ENCODE data around the gene NANOG.
"Not testable (repeated sequence)": the region's sequence is repeated elsewhere in the genome, so short reads cannot be mapped to it uniquely, and the experiment has no call there.

The NANOG gene

DNA sequence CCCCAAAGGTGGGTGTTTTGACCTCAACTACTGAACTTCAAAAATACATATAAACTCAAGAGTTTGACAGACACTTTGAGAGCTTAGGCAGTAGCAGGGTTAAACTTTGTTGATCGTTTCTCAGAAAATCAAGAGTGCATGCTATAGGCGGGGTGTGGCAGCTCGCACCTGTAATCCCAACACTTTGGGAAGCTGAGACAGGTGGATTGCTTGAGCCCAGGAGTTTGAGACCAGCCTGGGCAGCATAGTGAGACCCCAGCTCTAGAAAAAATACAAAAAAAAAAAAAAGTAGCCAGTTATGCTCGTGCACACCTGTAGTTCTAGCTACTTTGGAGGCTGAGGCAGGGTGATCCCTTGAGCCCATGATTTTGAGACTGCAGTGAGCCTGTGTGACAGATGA lies 12.3 kb downstream of the NANOG start:
- DNase-seq (ENCODE audit: low read depth in 2 of 2), result no peak

DNA sequence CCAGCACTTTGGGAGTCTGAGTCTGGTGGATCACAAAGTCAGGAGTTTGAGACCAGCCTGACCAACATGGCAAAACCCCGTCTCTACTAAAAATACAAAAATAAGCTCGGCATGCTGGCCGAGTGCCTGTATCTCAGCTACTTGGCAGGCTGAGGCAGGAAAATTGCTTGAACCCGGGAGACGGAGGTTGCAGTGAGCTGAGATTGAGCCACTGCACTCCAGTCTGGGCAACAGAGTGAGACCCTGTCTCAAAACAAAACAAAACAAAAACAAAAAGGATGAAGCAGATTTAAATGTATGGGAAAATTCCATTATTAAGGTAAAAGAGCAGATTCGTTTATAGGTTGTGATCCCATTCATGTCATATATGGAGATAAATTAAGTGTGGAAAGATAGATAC lies 17.1 kb downstream of the NANOG start:
- not testable (repeated sequence) for DNase-seq (ENCODE audit: low read depth in 2 of 2)

DNA sequence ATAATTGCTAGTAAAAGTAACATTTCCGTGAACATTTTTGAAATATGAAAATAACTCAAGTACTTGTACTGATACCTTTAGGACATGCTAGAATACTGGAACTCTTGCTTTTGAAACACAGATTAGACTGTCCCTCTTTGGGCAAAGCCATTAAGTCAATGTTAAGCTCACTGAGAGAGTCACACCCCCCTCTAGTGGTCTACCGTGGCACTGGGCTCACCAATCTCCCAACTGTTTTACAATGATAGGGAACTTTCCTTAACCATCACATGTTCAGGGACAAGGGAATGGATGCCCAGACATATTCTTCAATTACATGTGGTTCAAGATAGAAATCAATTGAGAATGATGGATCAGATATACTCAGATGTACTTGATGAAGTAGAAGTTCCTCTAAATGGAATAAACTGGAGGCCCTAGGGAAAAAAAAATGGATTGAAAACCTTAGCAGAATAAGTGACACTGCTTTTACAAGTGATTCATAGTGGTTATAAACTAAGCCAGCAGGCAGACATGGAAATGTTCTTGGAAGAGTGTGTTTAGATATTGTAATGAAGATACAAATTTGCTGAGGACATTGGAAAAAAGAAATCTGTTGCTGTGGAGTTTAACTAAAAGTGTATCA lies 17.8 kb downstream of the NANOG start:
- peak; percentile 16 to 40 for DNase-seq (ENCODE audit: low read depth in 2 of 2)

DNA sequence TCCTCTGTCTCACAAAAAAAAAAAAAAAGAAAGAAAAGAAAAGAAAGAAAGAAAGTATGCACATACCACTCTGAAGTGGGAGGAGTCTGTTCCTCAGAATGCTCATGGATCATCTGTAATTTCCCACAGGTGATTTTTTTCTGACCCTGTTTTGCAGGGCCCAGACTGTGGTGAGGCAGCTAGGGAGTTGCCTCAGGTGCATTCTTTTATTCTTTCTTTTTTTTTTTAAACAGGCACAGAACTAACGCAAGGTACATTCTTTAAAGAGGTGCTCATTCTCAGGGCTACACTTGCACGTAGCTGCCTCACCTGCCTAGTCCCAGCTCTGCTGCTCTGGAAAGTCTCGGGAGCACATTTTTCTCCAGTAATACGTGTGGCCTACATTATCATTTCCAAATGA lies 36.6 kb downstream of the NANOG start:
- not testable (repeated sequence) for DNase-seq (ENCODE audit: low read depth in 2 of 2)

DNA sequence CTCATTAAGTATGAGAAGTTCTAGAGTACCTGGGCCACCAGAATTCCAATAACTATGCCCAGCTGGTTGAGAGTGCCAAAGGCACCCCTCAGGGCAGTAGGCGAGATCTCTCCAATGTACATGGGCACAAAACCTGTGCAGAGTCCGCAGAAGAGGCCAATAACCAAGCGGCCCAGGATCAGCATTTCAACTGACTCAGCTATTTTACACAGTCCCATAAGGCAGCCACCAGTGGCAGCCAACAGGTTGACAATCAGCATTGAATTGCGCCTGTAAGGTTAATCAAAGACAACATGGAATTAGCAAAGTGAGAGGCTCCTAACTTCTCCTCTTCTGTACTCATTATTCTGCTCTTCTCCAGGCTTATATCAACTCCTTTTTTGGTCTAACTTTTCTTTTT lies 40.5 kb downstream of the NANOG start:
- not testable (repeated sequence) for DNase-seq (ENCODE audit: low read depth in 2 of 2)

DNA sequence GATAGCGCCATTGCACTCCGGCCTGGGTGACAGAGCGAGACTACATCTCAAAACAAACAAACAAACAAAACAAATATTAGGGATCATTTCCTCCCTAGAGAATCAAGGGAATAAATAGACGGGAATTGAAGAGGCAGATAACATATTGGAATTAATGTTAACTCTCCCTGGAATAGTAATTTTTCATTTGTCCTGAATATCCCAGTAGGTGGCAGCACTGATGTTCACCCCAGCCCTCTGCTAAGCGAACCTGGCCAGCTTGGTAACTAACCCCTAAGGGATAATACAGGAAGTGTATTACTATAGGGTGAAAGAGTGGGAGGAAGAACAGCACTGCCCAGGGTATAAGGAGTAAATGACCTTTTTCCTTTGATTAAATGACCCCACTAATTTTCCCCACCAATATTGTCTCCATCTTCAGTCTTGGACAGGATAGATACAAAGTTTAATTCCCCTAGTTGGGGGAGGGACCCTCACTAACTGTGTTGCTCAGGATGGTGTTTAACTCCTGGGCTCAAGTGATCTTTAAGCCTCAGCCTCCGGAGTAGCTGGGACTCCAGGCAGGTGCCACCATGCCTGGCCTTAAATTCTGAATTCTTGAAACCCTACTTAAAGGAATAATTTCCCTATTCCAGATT lies 43.0 kb downstream of the NANOG start:
- DNase-seq (ENCODE audit: low read depth in 2 of 2), result no peak

DNA sequence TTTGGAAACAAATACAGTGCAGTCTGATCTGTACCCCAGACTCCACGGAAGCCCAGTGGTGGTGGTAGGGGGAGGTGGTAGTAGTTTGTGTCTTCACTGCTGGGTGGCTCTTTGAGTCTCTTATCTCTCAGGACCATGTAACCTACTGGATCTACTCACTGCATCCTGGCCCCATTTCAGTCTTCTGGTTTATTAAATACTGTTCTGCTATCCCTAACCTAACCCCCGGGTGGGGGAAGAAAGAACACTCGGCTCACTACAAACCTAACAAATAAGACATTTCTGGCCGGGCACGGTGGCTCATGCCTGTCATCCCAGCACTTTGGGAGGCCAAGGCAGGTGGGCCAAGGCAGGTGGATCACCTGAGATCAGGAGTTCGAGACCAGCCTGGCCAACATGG lies 44.0 kb downstream of the NANOG start:
- DNase-seq (ENCODE audit: low read depth in 2 of 2), result not testable (repeated sequence)

DNA sequence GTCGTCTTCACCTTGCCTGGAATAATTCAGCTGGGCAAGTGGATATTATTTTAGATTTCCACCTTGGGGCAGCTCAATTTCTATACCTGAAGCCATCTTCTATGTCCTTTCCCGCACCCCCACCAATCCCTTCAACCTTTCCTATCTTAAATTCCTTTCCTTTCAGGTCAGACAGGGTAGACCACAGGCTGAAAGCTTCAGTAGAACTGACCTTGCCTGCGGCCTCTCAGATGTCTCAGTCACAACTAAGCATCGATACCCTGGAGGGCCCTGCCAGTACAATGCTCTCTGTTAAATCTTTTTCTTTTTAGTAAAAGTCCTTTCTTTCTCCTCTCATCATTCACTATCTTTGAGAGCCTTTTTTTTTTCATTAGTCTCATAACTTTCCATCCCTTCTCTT lies 44.6 kb downstream of the NANOG start:
- no peak for DNase-seq (ENCODE audit: low read depth in 2 of 2)

DNA sequence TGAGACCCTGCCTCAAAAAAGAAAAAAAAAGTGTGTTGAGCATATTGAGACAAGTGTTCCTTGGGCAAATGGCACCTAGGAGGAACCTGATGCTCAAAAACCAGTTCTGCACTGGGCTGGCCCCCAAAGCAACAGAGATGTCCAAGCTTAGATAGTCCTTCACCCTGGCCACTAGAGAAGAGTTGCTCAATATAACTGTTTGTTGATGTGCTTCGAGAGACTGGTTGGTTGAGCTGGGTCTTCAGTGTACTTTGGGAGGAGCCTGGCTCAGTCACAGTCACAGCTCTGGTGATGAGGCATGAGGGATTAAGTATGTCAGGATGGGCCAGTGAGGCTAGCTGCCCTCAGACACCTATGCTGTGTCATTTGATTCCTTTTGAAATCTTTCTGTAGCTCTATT lies 45.5 kb downstream of the NANOG start:
- no peak for DNase-seq (ENCODE audit: low read depth in 2 of 2)

DNA sequence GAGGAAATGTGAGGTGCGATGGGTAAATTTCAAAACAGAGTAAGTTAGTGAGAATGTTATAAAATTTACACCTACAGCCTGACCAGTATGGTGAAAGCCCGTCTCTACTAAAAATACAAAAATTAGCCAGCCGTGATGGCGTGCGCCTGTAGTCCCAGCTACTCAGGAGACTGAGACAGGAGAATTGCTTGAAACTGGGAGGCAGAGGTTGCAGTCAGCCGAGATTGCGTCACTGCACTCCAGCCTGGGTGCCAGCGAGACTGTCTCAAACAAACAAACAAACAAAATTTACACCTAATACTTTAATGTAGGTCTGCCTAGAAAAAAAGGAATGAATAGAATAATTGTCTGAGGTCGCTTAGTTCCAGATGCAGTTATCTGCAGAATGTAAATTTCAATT lies 45.9 kb downstream of the NANOG start:
- no peak for DNase-seq (ENCODE audit: low read depth in 2 of 2)

DNA sequence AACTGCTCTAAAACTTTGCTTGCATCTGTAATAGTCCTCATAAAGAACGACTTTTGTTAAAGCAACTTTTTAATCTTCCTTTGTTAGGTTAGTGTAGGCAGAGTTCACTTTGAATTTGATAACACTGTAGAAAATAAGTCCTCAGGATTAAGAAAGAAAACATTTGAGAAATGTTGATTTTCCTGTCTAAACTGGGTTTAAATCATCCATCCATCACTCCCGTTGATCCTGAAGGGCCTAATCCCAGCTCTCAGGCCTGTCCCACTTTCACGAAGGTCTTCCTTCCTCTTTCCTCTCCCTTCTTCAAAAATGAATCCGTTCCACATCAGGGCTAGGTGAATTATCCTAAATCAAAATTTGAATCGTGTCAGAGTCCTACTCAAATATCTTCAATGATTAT lies 46.6 kb downstream of the NANOG start:
- no peak for DNase-seq (ENCODE audit: low read depth in 2 of 2)

DNA sequence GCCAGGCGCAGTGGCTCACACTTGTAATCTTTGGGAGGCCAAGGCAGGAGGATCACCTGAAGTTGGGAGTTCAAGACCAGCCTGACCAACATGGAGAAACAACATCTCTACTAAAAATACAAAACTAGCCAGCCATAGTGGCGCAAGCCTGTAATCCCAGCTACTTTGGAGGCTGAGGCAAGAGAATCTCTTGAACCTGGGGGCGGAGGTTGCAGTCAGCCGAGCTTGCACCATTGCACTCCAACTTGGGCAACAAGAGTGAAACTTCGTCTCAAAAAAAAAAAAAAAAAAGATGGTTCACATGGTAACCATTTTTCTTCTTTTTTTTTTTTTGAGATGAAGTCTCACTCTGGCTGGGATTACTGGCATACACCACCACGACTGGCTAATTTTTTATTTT lies 48.2 kb downstream of the NANOG start:
- DNase-seq (ENCODE audit: low read depth in 2 of 2), result no peak

DNA sequence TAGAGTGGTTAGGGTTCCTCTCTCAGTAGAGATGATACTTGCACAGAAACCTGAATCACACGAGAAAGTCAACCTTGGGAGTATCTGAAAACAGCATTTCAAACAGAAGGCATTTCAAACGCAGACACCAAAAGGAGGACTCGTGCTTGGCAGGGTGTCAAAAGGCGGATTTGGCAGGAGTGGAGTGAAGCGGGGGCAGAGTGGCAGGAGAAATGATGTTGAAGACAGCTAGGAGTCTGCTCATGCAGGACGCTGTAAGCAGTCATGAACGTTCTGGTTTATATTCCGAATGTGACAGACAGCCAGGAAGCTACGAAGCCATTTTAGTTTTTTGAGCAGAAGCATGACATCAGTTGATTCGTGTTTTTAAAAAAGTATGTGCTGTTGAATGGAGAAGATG lies 50.0 kb downstream of the NANOG start:
- DNase-seq (ENCODE audit: low read depth in 2 of 2), result not testable (repeated sequence)

DNA sequence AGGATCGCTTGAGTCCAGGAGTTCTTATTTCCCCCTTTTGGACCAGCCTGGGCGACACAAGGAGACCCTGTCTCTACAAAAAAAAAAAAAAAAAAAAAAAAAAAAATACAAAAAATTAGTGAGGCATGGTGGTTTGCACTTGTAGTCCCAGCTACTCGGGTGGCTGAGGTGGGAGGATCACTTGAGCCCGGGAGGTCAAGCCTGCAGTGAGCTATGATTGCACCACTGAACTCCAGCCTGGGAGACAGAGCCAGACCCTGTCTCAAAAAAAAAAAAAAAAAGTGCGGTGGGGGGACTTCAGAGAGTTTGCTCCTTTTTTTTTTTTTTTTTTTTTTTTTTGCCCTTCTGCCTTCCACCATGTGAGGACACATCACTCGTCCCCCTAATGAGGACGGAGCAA lies 50.6 kb downstream of the NANOG start:
- not testable (repeated sequence) for DNase-seq (ENCODE audit: low read depth in 2 of 2)

DNA sequence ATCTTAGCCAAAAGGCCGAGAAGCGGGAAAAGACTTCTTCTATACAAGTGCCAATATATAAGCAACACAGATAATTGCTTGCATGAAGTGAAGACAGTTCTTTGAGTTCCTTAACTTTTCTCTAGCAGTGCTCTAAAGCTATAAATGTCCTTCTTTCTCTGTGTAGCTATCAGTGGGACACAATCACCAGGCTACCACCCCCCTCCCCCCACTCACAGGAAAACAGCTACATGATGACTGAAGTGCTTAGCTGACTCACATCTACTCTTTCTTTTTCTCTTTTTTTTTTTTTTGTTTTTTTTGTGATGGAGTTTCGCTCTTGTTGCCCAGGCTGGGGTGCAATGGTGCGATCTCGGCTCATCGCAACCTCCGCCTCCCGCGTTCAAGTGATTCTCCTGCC lies 53.2 kb downstream of the NANOG start:
- not testable (repeated sequence) for DNase-seq (ENCODE audit: low read depth in 2 of 2)

DNA sequence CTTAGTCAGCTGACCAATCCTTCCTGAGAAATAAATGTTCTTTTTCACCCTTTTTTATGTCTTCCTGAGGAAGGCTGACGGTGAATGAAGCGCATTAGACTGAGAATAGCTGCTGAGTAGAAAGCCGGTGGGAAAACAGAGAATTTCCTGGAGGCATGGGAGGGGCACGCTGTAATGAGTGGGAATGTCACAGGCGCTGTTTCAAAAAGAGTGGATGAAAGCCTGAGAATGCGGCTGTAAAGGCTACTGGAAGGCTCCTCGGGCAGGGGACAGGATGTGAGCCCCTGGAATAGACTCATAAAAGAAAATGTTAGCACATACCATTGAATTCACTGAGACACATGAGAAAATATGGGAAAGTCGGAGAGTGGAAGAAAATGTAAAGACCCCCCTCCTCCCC lies 53.9 kb downstream of the NANOG start:
- DNase-seq (ENCODE audit: low read depth in 2 of 2), result not testable (repeated sequence)

DNA sequence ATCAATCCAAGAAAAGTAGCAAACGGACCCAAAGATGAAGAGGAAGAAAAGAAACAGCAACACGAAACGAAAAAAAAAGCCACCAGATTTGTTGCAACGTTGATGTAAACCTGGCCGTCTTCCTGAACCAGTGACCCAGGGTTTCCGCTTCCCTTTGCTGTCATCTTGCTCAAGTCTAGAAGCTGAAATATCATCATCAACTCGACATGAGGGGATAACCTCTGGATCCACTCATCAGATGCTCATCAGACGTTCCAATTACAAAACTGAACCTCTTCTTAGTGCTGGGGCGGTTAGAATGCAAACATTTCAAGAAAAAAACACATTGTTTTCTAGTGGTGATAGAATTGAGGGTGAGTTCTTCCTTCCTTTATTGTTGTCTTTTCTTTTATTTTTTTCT lies 54.4 kb downstream of the NANOG start:
- not testable (repeated sequence) for DNase-seq (ENCODE audit: low read depth in 2 of 2)

DNA sequence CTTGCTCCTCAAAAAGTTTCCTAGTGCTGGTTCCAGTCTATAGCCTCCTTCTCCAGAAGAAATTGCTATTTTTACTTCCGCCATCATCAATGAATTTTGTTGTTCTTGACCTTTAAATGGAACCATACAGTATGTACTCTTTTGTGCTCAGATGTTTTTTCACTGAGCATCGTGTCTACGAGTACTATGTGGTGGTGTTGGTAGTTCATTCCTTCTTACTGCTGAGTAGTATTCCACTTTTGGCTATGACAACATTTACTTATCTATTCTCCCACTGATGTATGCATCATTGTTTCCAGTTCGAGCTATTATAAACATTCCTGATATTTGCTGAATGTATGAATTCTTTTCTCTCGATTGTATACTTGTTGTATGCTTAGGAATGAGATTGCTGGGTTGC lies 54.9 kb downstream of the NANOG start:
- DNase-seq (ENCODE audit: low read depth in 2 of 2), result no peak

DNA sequence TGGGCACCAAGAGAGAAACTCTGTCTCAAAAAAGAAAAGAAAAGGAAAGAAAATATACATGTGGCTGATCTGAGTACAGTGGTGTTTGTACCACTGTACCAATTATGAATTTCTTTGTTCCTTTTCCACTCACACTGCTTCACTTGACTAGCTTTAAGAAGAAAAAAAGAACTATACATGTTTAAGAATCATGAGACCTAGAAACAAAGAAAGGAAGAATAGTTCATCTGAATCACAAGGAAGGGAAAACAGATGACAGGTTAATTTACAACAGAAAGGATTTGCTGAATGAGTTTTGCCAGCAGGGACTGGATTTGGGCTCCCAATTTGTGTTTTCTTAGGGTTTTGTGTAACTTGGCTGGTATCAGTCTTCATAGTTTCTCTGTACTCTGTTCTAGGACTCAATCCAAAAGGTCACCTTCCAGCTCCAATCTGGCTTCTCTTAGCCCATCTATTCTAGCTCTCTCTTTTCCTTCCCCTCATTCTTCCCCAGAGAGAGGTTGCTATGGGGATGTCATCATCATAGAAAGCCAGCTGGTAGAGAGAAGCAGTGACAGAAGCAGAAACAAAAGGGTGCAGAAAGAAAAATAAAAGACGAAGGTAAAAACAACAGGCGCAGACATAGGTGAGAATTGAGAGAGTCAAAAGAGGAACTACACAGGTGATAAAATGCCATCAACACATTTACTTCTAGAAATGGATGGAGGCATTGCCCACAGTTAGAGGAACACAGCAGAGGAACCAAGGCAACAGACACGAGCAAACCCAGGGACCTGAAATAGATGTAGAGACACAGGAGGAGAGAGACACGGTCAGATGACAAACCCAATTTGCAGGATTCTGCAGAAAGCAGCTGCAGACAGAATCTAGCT lies 58.3 kb downstream of the NANOG start:
- DNase-seq (ENCODE audit: low read depth in 2 of 2), result not testable (repeated sequence)

DNA sequence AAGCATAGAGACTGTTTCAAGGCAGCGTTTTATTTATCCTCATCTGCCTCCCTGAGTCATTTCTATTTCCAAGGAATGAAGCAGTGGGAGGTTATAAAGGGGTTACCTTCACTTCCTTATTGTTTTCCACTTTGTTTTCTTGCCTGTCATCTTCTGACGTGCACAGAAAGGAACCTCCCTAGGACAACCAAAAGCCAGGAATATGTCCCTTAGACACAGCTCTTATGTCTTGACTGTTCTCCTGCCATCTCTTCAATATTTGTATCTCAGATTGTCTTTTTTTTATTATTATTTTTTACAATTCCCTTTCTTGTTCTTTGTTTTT lies 58.9 kb downstream of the NANOG start:
- DNase-seq (ENCODE audit: low read depth in 2 of 2), result not testable (repeated sequence)

Data from stimulated activated CD4-positive, alpha-beta T cell treated with anti-CD3 and anti-CD28 coated beads, Interleukin-1b, Interleukin-23, amount 100 ng/mL, for 1 hour (primary cell).